ENCODE measurements around the gene USP25. TPM values are rescaled to one million over a fixed set of nuclear protein-coding genes. Genes with fewer than 3 reads are reported as not detected.

USP25 gene
- polyA plus RNA-seq, 1 donor (not counting 4 experiments of a cell fraction or from before 2014, with no cell fraction given) = 17.8 TPM

DNA sequence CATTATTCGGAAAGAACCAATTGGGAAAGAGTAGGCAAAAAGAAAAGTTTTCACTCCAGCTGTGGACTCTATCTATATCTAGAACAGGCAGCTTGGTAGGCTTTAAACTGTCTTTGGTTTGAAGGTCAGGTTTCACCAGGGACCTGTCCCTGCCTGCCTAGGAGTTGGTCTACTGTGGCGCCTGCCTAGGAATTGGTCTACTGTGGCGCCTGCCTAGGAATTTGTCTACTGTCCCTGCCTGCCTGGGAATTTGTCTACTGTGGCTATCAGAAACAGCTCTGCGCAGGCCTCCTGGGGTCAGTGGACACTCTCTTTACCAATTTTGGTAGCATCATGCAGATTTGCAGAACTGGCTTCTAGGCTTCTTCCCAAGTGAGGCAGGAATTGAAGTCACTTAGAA lies 13.8 kb downstream of the USP25 start:
- H3K27ac ChIP-seq (ENCODE audit: control insufficient read depth, insufficient read depth, low read length) = no peak overlapping the region
- no peaks in the 10 kb centered on the region for H3K27me3 ChIP-seq (ENCODE audit: control insufficient read depth, extremely low read depth, insufficient read depth, low read length)
- H3K79me2 ChIP-seq (ENCODE audit: control insufficient read depth, insufficient read depth, low read length) = peaks cover 83% of the 10 kb centered on the region
- H3K4me1 ChIP-seq (ENCODE audit: control insufficient read depth, extremely low read depth, insufficient read depth, low read length) = peaks cover 20% of the 10 kb centered on the region
- no peak overlapping the region for H3K4me3 ChIP-seq (ENCODE audit: control insufficient read depth in 2 of 3, extremely low read depth in 1 of 3, insufficient read depth in 2 of 3, low read depth in 1 of 3, low read length in 3 of 3)
- H3K9ac ChIP-seq (ENCODE audit: control insufficient read depth, extremely low read depth, insufficient read depth, low read length) = no peak overlapping the region
- H3K9me1 ChIP-seq (ENCODE audit: control insufficient read depth, extremely low read depth, insufficient read depth, low read length) = peaks cover 10% of the 10 kb centered on the region
- no peak for DNase-seq (ENCODE audit: low read depth, low spot score)
- peak; percentile 36 for FAIRE-seq
- H4K20me1 ChIP-seq (ENCODE audit: control insufficient read depth, extremely low read depth, insufficient read depth, low read length) = peaks cover 21% of the 10 kb centered on the region
- H2AFZ ChIP-seq (ENCODE audit: control insufficient read depth, low read length) = no peak overlapping the region
- peaks cover 0 to 1% of the 10 kb centered on the region in 2 experiments for H3K36me3 ChIP-seq (ENCODE audit: control insufficient read depth in 2 of 2, extremely low read depth in 1 of 2, insufficient read depth in 2 of 2, low read length in 2 of 2)
- peak overlapping the region; percentile 37 for H3K4me2 ChIP-seq (ENCODE audit: control insufficient read depth, extremely low read depth, insufficient read depth, low read depth, low read length)
- TF ChIP-seq EZH2 (IDR thresholded peaks at IDR 0.05; ENCODE audit: low read length) = no peak
- TF ChIP-seq, protein P1, sequence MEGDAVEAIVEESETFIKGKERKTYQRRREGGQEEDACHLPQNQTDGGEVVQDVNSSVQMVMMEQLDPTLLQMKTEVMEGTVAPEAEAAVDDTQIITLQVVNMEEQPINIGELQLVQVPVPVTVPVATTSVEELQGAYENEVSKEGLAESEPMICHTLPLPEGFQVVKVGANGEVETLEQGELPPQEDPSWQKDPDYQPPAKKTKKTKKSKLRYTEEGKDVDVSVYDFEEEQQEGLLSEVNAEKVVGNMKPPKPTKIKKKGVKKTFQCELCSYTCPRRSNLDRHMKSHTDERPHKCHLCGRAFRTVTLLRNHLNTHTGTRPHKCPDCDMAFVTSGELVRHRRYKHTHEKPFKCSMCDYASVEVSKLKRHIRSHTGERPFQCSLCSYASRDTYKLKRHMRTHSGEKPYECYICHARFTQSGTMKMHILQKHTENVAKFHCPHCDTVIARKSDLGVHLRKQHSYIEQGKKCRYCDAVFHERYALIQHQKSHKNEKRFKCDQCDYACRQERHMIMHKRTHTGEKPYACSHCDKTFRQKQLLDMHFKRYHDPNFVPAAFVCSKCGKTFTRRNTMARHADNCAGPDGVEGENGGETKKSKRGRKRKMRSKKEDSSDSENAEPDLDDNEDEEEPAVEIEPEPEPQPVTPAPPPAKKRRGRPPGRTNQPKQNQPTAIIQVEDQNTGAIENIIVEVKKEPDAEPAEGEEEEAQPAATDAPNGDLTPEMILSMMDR (optimal IDR thresholded peaks at IDR 0.05 in 1 of 3, IDR thresholded peaks at IDR 0.05 in 1 of 3, conservative IDR thresholded peaks at IDR 0.05 in 1 of 3; ENCODE audit: extremely low read depth in 1 of 3, insufficient read depth in 2 of 3, low read length in 3 of 3) = no peak
- H3K9me3 ChIP-seq (ENCODE audit: control insufficient read depth, low read depth, low read length) = no peaks in the 10 kb centered on the region
- dilution Hi-C loops (cut with MboI; ENCODE audit: extremely low pct_ligation_motif_present, low sequenced_read_pairs) = no loop called here

DNA sequence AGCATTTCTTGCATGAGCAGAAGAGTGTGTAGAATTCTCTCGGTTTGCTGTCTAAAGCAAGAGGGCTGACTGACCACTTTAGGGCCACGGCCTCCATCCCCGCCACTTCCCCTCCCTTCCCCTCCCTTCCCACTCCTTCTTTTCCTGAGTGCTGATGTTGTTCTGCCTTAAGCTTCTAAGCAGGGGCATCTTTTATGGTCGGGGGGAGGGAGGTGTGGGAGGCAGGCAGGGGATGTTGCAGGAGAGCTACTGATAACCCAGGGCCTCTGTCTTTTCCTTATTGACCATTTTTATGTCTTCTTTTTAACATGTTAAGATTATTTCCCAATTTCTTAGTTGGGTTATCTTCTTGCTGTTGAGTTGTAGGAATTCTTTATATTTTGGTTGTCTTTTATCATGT lies 15.1 kb downstream of the USP25 start:
- Histone ChIP-seq H3K4me3 (ENCODE audit: control insufficient read depth in 2 of 3, extremely low read depth in 1 of 3, insufficient read depth in 2 of 3, low read depth in 1 of 3, low read length in 3 of 3) (no peak overlapping the region), H4K20me1 (ENCODE audit: control insufficient read depth, extremely low read depth, insufficient read depth, low read length) (peaks cover 21% of the 10 kb centered on the region), H3K9me1 (ENCODE audit: control insufficient read depth, extremely low read depth, insufficient read depth, low read length) (peaks cover 10% of the 10 kb centered on the region), H3K9me3 (ENCODE audit: control insufficient read depth, low read depth, low read length) (no peaks in the 10 kb centered on the region), H3K27me3 (ENCODE audit: control insufficient read depth, extremely low read depth, insufficient read depth, low read length) (no peaks in the 10 kb centered on the region), H3K9ac (ENCODE audit: control insufficient read depth, extremely low read depth, insufficient read depth, low read length) (no peak overlapping the region), H3K36me3 (ENCODE audit: control insufficient read depth in 2 of 2, extremely low read depth in 1 of 2, insufficient read depth in 2 of 2, low read length in 2 of 2) (peaks cover 0 to 1% of the 10 kb centered on the region in 2 experiments), H3K4me1 (ENCODE audit: control insufficient read depth, extremely low read depth, insufficient read depth, low read length) (peaks cover 20% of the 10 kb centered on the region), H3K4me2 (ENCODE audit: control insufficient read depth, extremely low read depth, insufficient read depth, low read depth, low read length) (no peak overlapping the region), H3K79me2 (ENCODE audit: control insufficient read depth, insufficient read depth, low read length) (peaks cover 84% of the 10 kb centered on the region), H2AFZ (ENCODE audit: control insufficient read depth, low read length) (no peak overlapping the region), H3K27ac (ENCODE audit: control insufficient read depth, insufficient read depth, low read length) (no peak overlapping the region)
- dilution Hi-C loops (cut with MboI; ENCODE audit: extremely low pct_ligation_motif_present, low sequenced_read_pairs) = no loop called here
- no peak for TF ChIP-seq EZH2 (IDR thresholded peaks at IDR 0.05; ENCODE audit: low read length)
- TF ChIP-seq, protein P1 (optimal IDR thresholded peaks at IDR 0.05 in 1 of 3, IDR thresholded peaks at IDR 0.05 in 1 of 3, conservative IDR thresholded peaks at IDR 0.05 in 1 of 3; ENCODE audit: extremely low read depth in 1 of 3, insufficient read depth in 2 of 3, low read length in 3 of 3) = no peak
- FAIRE-seq (no peak), DNase-seq (ENCODE audit: low read depth, low spot score) (no peak)
